Measurements from ENCODE around the gene PRND.
"Not testable (repeated sequence)": the region's sequence is repeated elsewhere in the genome, so short reads cannot be mapped to it uniquely, and the experiment has no call there.

PRND gene

GRCh38 chr20:4726710-4727397 is 5.1 kb downstream of the PRND start:
- intact Hi-C loops (cut with DNase I): no loop called here
- DNase-seq: peak in 5 of 42 donors; percentile 10 to 57 (median 27)

- DNase-seq: no peak
- intact Hi-C loops (cut with DNase I): no loop called here
These were observed 6.5 kb downstream of the PRND start for GRCh38 chr20:4728120-4728760.

GRCh38 chr20:4729265-4729664 is 7.6 kb downstream of the PRND start:
- DNase-seq: no peak
- intact Hi-C loops (cut with DNase I): no loop called here

GRCh38 chr20:4730780-4731179 is 9.1 kb downstream of the PRND start:
- no peak for DNase-seq

GRCh38 chr20:4736875-4737274 is 15.2 kb downstream of the PRND start:
- intact Hi-C loops (cut with DNase I): no loop called here
- no peak for DNase-seq

More at GRCh38 chr20:4730780-4731179, 9.1 kb downstream of the PRND start:
- intact Hi-C loops (cut with DNase I): no loop called here

GRCh38 chr20:4737857-4738627 is 16.3 kb downstream of the PRND start:
- DNase-seq: no peak
- intact Hi-C loops (cut with DNase I): no loop called here

- intact Hi-C loops (cut with DNase I): no loop called here
- peak in 39 of 42 donors; percentile 23 to 87 (median 65) for DNase-seq
These were observed 19.2 kb downstream of the PRND start for GRCh38 chr20:4740774-4741431.

GRCh38 chr20:4748847-4749246 is 27.1 kb downstream of the PRND start:
- no peak for DNase-seq
- intact Hi-C loops (cut with DNase I): no loop called here

- intact Hi-C loops (cut with DNase I): no loop called here
These were observed 27.6 kb downstream of the PRND start for GRCh38 chr20:4749326-4749725.

GRCh38 chr20:4750381-4750780 is 28.7 kb downstream of the PRND start:
- no peak for DNase-seq
- intact Hi-C loops (cut with DNase I): no loop called here

More at GRCh38 chr20:4749326-4749725, 27.6 kb downstream of the PRND start:
- no peak for DNase-seq

- intact Hi-C loops (cut with DNase I); DNase-seq: not testable (repeated sequence)
These were observed 37.6 kb downstream of the PRND start for GRCh38 chr20:4759100-4759884.

- no peak for DNase-seq
- intact Hi-C loops (cut with DNase I): no loop called here
These were observed 41.6 kb downstream of the PRND start for GRCh38 chr20:4763261-4763660.

GRCh38 chr20:4763723-4764510 is 42.2 kb downstream of the PRND start:
- intact Hi-C loops (cut with DNase I): no loop called here
- no peak for DNase-seq

GRCh38 chr20:4764805-4765204 is 43.1 kb downstream of the PRND start:
- intact Hi-C loops (cut with DNase I): no loop called here
- DNase-seq: no peak

GRCh38 chr20:4765681-4766080 is 44.0 kb downstream of the PRND start:
- no peak for DNase-seq
- intact Hi-C loops (cut with DNase I): no loop called here

- intact Hi-C loops (cut with DNase I): no loop called here
- DNase-seq: peak in 5 of 42 donors; percentile 15 to 46 (median 22)
These were observed 44.9 kb downstream of the PRND start for GRCh38 chr20:4766631-4767030.

- intact Hi-C loops (cut with DNase I): no loop called here
- DNase-seq: no peak
These were observed 45.4 kb downstream of the PRND start for GRCh38 chr20:4767084-4767483.

GRCh38 chr20:4769328-4769727 is 47.6 kb downstream of the PRND start:
- intact Hi-C loops (cut with DNase I): no loop called here

More at GRCh38 chr20:4769328-4769727, 47.6 kb downstream of the PRND start:
- DNase-seq: no peak

Measured in head of caudate nucleus (tissue), 42 donors.